OCI-LY3 (cell line): ENCODE data around the gene CCIN.

Source experiments
- EZH2phosphoT487 ChIP-seq: fragments of 200-600 bp; shearing (Covaris generic); IDR thresholded peaks from 2 replicates; pipeline ENCODE4 v1.6.1; 2018; ENCODE audit warnings: antibody characterized with exemption, mixed run types, low read depth
- TF ChIP-seq, protein P1 (sequence below): fragments of 200-600, 300-600 bp; sonication (generic); IDR thresholded peaks from 2 replicates; pipeline ENCODE4 v1.5.1; 2014; ENCODE audit warnings: antibody characterized with exemption, low read length, low read depth

DNA sequence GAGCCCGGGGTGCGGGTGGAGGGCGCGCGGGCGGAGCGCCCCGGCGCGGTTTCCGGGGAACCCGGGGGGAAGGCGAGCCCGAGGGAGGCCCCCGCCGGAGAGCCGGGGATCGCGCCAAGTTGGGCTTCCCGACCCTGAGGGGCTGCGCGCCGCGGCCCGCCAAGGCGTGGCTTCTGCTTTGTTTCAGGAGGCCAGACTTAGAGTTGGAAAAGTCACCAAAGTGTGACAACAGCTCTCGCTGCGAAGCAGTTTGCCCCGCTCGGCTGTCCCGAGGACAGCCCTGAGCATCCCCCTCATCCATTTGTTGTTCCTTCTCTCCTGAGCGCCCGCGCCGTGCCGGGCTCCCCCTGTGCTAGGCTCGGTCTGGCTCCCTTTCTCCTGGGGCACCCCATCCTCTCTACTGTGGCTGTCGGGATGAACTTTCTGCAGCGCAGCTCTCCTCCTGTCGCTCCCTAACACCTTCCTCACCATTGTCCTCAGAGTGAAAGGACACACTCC lies 32.2 kb upstream of the CCIN start:
- TF ChIP-seq, protein P1, sequence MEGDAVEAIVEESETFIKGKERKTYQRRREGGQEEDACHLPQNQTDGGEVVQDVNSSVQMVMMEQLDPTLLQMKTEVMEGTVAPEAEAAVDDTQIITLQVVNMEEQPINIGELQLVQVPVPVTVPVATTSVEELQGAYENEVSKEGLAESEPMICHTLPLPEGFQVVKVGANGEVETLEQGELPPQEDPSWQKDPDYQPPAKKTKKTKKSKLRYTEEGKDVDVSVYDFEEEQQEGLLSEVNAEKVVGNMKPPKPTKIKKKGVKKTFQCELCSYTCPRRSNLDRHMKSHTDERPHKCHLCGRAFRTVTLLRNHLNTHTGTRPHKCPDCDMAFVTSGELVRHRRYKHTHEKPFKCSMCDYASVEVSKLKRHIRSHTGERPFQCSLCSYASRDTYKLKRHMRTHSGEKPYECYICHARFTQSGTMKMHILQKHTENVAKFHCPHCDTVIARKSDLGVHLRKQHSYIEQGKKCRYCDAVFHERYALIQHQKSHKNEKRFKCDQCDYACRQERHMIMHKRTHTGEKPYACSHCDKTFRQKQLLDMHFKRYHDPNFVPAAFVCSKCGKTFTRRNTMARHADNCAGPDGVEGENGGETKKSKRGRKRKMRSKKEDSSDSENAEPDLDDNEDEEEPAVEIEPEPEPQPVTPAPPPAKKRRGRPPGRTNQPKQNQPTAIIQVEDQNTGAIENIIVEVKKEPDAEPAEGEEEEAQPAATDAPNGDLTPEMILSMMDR, result no peak
- TF ChIP-seq EZH2phosphoT487, result no peak
